K562 (cell line): ENCODE measurements around the gene RHOV. TPM values are rescaled to one million over a fixed set of nuclear protein-coding genes. Genes with fewer than 3 reads are reported as not detected.

Source experiments
- ADNP ChIP-seq: fragments of 200-800 bp; sonication (Bioruptor generic); IDR thresholded peaks from 2 replicates; pipeline ENCODE4 v1.6.1; 2016; ENCODE audit warnings: missing genetic modification characterization, missing compliant biosample characterization
- CBFA2T2 ChIP-seq: fragments of 450-650 bp; conservative IDR thresholded peaks from 2 replicates; pipeline ENCODE4 v1.6.1; 2017; ENCODE audit warnings: mild to moderate bottlenecking
- CBFA2T3 ChIP-seq: fragments of 450-650 bp; IDR thresholded peaks from 2 replicates; pipeline ENCODE4 v1.6.1; 2017
- DIDO1 ChIP-seq: fragments of 450-650 bp; IDR thresholded peaks from 2 replicates; pipeline ENCODE4 v1.6.1; 2016; ENCODE audit warnings: low read depth, missing biosample characterization, missing genetic modification characterization
- KAT2B ChIP-seq: IDR thresholded peaks from one replicate; pipeline ENCODE4 v1.6.1; 2012; ENCODE audit warnings: low read depth, mild to moderate bottlenecking, control low read depth, inconsistent platforms, low read length, moderate library complexity
- PHB ChIP-seq: fragments of 250-450 bp; sonication (Bioruptor Pico); IDR thresholded peaks from 2 replicates; pipeline ENCODE4 v1.5.0; 2021
- POLR2AphosphoS5 ChIP-seq: IDR thresholded peaks from 2 replicates; pipeline ENCODE4 v1.6.1; 2011; ENCODE audit warnings: mild to moderate bottlenecking, low read depth, low read length, moderate library complexity; ENCODE audit not compliant: control insufficient read depth, insufficient read depth
- RBM25 ChIP-seq: fragments of 200-400 bp; formaldehyde crosslinking; IDR thresholded peaks from 2 replicates; pipeline ENCODE4 v1.6.1; 2018; ENCODE audit warnings: low read length, low read depth, moderate library complexity; ENCODE audit not compliant: severe bottlenecking
- SAFB ChIP-seq: fragments of 200-400 bp; formaldehyde crosslinking; IDR thresholded peaks from 2 replicates; pipeline ENCODE4 v1.6.1; 2017; ENCODE audit warnings: low read depth, low read length, borderline replicate concordance
- SPI1 ChIP-seq: IDR thresholded peaks from 2 replicates; pipeline ENCODE4 v1.6.1; 2011; ENCODE audit warnings: low read depth, low read length, control low read depth, borderline replicate concordance
- SRSF9 ChIP-seq: fragments of 200-400 bp; formaldehyde crosslinking; IDR thresholded peaks from 2 replicates; pipeline ENCODE4 v1.6.1; 2017; ENCODE audit warnings: low read depth, low read length, borderline replicate concordance
- STAT5A ChIP-seq: IDR thresholded peaks from 2 replicates; pipeline ENCODE4 v1.6.1; 2012; ENCODE audit warnings: low read length, inconsistent platforms, borderline replicate concordance
- ZFP36 ChIP-seq: fragments of 150-350 bp; IDR thresholded peaks from 2 replicates; pipeline ENCODE4 v1.6.1; 2018; ENCODE audit warnings: low read length, low read depth; ENCODE audit not compliant: partially characterized antibody
- ZNF384 ChIP-seq: IDR thresholded peaks from 2 replicates; pipeline ENCODE4 v1.6.1; 2012; ENCODE audit warnings: low read depth, low read length, improper control_type of control experiment
- polyA plus RNA-seq, 8 experiments: library from polyadenylated mRNA; depleted of rRNA in 4 of 8; stranded (reverse) in 5 of 8; unstranded in 3 of 8; fragments of >200 nt; fragmentation: Nextera tagmentation in 2 of 8; fragmentation: Illumina TruSeq in 1 of 8; extraction: Ambion mirVana in 2 of 8; extraction: Trizol in 1 of 8; gene quantifications; 2 replicates each; pipeline versions ENCODE4 v1.2.1 to v1.2.3, GENCODE V29; 2011 to 2014; ENCODE audit warnings: inconsistent platforms in 1 of 8, missing spikeins in 1 of 8
- total RNA-seq, 7 experiments: library from RNA; depleted of rRNA in 6 of 7; stranded (reverse); fragments of >200 nt in 6 of 7; fragmentation: Illumina TruSeq in 2 of 7; extraction: Trizol in 2 of 7; gene quantifications; 2 replicates each; pipeline versions ENCODE4 v1.2.1 to v1.2.3, GENCODE V29; 2011 to 2021; ENCODE audit warnings: low replicate concordance in 1 of 7
- TF ChIP-seq, protein P1 (sequence below): sonication (generic); formaldehyde crosslinking; IDR thresholded peaks from 2 replicates; pipeline ENCODE4 v1.4.0; 2020; ENCODE audit warnings: mild to moderate bottlenecking, missing genetic modification reagents
- TF ChIP-seq, protein P2 (sequence below): fragments of 250-450 bp; sonication (Bioruptor Pico); IDR thresholded peaks from 2 replicates; pipeline ENCODE4 v1.8.0; 2021; ENCODE audit warnings: borderline replicate concordance, mild to moderate bottlenecking, moderate library complexity; ENCODE audit not compliant: poor library complexity, severe bottlenecking
- TF ChIP-seq, protein P3 (sequence below): sonication (generic); formaldehyde crosslinking; IDR thresholded peaks from 2 replicates; pipeline ENCODE4 v1.9.0; 2022; ENCODE audit warnings: mild to moderate bottlenecking, missing genetic modification reagents
- TF ChIP-seq, protein P4 (sequence below): fragments of 450-650 bp; formaldehyde crosslinking; IDR thresholded peaks from 2 replicates; pipeline ENCODE4 v1.4.0; 2022; ENCODE audit warnings: mild to moderate bottlenecking, moderate library complexity

The RHOV gene
- total and polyA plus RNA-seq, 9 of the 15 experiments (the other 6 are each of a cell fraction or from before 2014, with no cell fraction given): 0.08 to 2.0 (median 1.1) TPM

DNA sequence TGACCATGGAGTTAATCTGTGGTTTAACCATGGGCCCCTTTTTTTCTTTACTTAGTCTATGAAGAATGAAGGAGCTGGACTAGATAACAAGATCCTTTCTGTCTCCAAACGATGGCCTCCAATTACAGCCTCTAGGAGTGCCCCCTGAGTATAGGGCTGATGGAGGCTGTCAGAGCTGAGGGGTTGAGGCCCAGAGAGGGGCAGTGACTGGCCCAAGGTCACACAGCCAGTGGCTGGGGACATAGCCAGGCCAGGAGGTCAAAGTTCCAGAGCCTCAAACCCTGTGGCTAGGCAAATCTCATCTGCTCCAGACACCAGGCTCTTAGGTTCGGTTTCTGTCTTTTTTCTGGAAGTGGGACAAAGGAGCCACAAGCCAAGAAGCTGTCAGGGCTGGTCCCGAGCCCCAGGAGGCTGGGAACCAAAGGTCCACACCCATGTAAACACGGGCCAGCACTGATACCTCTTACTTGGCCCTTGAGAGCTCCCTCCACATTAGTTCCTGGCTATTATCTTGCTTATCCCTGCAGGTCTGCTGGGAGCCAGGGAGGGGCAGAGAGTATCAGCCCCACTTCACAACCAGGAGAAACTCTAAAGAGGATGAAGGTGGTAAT, 10.3 kb downstream of the RHOV start (continued):
- TF ChIP-seq, protein P1, sequence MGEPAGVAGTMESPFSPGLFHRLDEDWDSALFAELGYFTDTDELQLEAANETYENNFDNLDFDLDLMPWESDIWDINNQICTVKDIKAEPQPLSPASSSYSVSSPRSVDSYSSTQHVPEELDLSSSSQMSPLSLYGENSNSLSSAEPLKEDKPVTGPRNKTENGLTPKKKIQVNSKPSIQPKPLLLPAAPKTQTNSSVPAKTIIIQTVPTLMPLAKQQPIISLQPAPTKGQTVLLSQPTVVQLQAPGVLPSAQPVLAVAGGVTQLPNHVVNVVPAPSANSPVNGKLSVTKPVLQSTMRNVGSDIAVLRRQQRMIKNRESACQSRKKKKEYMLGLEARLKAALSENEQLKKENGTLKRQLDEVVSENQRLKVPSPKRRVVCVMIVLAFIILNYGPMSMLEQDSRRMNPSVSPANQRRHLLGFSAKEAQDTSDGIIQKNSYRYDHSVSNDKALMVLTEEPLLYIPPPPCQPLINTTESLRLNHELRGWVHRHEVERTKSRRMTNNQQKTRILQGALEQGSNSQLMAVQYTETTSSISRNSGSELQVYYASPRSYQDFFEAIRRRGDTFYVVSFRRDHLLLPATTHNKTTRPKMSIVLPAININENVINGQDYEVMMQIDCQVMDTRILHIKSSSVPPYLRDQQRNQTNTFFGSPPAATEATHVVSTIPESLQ (CRISPR knock-in tag): no peak
- TF ChIP-seq CBFA2T3: no peak
- no peak for TF ChIP-seq POLR2AphosphoS5
- TF ChIP-seq KAT2B: no peak
- 0 out of 2 replicates have a peak, but pooled peaks have one; percentile 37 for TF ChIP-seq ADNP (tag)
- no peak for TF ChIP-seq SPI1
- peak; percentile 86 for TF ChIP-seq ZFP36
- no peak for TF ChIP-seq SAFB
- no peak for TF ChIP-seq STAT5A
- TF ChIP-seq, protein P2, sequence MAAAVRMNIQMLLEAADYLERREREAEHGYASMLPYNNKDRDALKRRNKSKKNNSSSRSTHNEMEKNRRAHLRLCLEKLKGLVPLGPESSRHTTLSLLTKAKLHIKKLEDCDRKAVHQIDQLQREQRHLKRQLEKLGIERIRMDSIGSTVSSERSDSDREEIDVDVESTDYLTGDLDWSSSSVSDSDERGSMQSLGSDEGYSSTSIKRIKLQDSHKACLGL (CRISPR knock-in tag): no peak
- no peak for TF ChIP-seq DIDO1
- TF ChIP-seq, protein P3, sequence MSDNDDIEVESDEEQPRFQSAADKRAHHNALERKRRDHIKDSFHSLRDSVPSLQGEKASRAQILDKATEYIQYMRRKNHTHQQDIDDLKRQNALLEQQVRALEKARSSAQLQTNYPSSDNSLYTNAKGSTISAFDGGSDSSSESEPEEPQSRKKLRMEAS: no peak
- no peak for TF ChIP-seq PHB (CRISPR knock-in tag)
- TF ChIP-seq CBFA2T2: no peak
- no peak for TF ChIP-seq ZNF384
- TF ChIP-seq RBM25: peak; percentile 57
- TF ChIP-seq SRSF9: no peak
- TF ChIP-seq, protein P4, sequence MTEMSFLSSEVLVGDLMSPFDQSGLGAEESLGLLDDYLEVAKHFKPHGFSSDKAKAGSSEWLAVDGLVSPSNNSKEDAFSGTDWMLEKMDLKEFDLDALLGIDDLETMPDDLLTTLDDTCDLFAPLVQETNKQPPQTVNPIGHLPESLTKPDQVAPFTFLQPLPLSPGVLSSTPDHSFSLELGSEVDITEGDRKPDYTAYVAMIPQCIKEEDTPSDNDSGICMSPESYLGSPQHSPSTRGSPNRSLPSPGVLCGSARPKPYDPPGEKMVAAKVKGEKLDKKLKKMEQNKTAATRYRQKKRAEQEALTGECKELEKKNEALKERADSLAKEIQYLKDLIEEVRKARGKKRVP (CRISPR knock-in tag): no peak
- TF ChIP-seq, all 486 proteins: peak for 8
